AG04450 (cell line): Measurements from ENCODE around the gene TOP3B. TPM values are rescaled to one million over a fixed set of nuclear protein-coding genes. Genes with fewer than 3 reads are reported as not detected.

Source experiments
- CTCF ChIA-PET: fragments of 300-600, 350-600 bp; formaldehyde crosslinking; extraction: SDS; loops from one replicate; lab custom pipeline; 2022; ENCODE audit warnings: antibody characterized with exemption, inconsistent platforms; lab: Charles Lee
- POLR2A ChIA-PET: fragments of 350-600 bp; formaldehyde crosslinking; extraction: SDS; loops from one replicate; lab custom pipeline; 2021; ENCODE audit warnings: antibody characterized with exemption, inconsistent platforms; lab: Yijun Ruan, JAX
- DNase-seq: peaks from one replicate; pipeline ENCODE4 v3.0.0-alpha.2; 2011; ENCODE audit warnings: low read depth, low spot score
- H3K27ac ChIP-seq: one replicate; pipeline ENCODE4 v1.5.1; 2012; ENCODE audit warnings: low read depth, low read length, control low read depth
- H3K27me3 ChIP-seq: one replicate; pipeline ENCODE4 v1.6.0; 2012; ENCODE audit warnings: low read length; ENCODE audit not compliant: control insufficient read depth, insufficient read depth
- H3K4me3 ChIP-seq: 2 replicates; pipeline ENCODE4 v1.5.1; 2011; ENCODE audit warnings: mild to moderate bottlenecking, low read depth, low read length, control low read depth
- H3K9me3 ChIP-seq: 2 replicates; pipeline ENCODE4 v1.5.1; 2012; ENCODE audit warnings: low read length; ENCODE audit not compliant: control insufficient read depth, insufficient read depth
- polyA plus RNA-seq: library from polyadenylated mRNA; depleted of rRNA; stranded (reverse); fragments of >200 nt; gene quantifications from 2 replicates; pipeline ENCODE4 v1.2.3, GENCODE V29; 2011
- TF ChIP-seq, protein P1 (sequence below): IDR thresholded peaks from 2 replicates; pipeline ENCODE4 v1.5.1; 2011; ENCODE audit warnings: low read depth, low read length, control low read depth, inconsistent platforms

Gene TOP3B
- polyA plus RNA-seq, 1 experiment: 10.3 TPM

DNA sequence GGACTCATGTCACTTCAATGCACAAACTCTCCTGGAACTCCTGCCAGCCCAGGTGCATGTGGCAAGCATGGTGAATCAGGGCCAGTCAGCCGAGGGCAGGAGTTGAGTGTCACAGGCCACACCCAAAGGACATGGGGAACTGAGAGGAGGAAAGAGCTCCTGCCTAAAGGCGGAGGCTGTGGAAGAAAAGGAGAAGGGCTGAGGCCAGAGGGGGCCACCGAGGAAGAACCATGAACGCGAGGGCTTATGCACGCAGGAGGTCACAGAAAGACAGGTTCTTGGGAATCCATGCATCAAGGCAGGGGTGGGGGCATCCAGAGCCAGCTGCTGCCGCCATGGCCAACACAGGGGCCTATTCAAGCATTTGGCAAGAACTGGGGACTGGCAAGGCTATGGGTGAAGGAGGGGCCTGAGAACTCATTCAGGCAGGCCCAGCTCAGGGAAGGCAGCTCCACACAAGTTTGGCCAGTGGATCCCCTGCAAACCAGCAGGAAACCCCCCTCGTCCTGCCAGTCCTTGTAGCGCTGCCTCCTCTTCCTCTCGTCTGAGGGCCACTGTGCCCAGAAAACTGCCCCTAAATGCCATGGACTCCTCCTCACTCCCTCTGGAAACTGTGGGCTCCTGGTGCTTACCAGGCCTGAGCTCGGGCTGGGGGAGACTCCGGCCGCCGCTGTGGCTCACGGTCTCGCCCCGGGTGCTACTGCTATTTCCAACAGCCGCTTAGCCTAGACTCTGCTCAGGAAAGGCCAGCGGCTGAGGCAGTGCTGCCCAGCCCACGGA lies 45.4 kb downstream of the TOP3B start:
- H3K27me3 ChIP-seq: no peaks in the 10 kb centered on the region
- ChIA-PET CTCF (interaction anchor here (0.5 to 4.8 kb wide), 13 partner anchors 10 to 298 kb away, joined by 3 to 32 read pairs (median 4); no protein-coding TSS in a partner anchor), POLR2A (interaction anchor here (0.6 to 0.8 kb wide), 2 partner anchors 202 to 239 kb away, joined by 5 to 7 read pairs; partner anchors contain the start of gene YPEL1)
- peak overlapping the region; percentile 97 for H3K27ac ChIP-seq
- peak overlapping the region; percentile 59 for H3K4me3 ChIP-seq
- TF ChIP-seq, protein P1, sequence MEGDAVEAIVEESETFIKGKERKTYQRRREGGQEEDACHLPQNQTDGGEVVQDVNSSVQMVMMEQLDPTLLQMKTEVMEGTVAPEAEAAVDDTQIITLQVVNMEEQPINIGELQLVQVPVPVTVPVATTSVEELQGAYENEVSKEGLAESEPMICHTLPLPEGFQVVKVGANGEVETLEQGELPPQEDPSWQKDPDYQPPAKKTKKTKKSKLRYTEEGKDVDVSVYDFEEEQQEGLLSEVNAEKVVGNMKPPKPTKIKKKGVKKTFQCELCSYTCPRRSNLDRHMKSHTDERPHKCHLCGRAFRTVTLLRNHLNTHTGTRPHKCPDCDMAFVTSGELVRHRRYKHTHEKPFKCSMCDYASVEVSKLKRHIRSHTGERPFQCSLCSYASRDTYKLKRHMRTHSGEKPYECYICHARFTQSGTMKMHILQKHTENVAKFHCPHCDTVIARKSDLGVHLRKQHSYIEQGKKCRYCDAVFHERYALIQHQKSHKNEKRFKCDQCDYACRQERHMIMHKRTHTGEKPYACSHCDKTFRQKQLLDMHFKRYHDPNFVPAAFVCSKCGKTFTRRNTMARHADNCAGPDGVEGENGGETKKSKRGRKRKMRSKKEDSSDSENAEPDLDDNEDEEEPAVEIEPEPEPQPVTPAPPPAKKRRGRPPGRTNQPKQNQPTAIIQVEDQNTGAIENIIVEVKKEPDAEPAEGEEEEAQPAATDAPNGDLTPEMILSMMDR: no peak
- no peaks in the 10 kb centered on the region for H3K9me3 ChIP-seq
- DNase-seq: no peak

- CTCF ChIA-PET: interaction anchor here (0.8 to 4.8 kb wide), 3 partner anchors 175 to 238 kb away, joined by 3 to 32 read pairs (median 8); no protein-coding TSS in a partner anchor
- H3K4me3 ChIP-seq: no peak overlapping the region
- no peaks in the 10 kb centered on the region for H3K27me3 ChIP-seq
- POLR2A ChIA-PET: no interaction called here
- TF ChIP-seq, protein P1: no peak
- DNase-seq: no peak
- no peaks in the 10 kb centered on the region for H3K9me3 ChIP-seq
- peak overlapping the region; percentile 21 for H3K27ac ChIP-seq
Measured at GRCh38 chr22:21936151-21936775, 46.3 kb downstream of the TOP3B start.

- TF ChIP-seq, protein P1: no peak
- DNase-seq: no peak
- CTCF ChIA-PET: no interaction called here
- POLR2A ChIA-PET: no interaction called here
- H3K27ac ChIP-seq: no peak overlapping the region
- H3K27me3 ChIP-seq: no peaks in the 10 kb centered on the region
- no peak overlapping the region for H3K4me3 ChIP-seq
- H3K9me3 ChIP-seq: no peaks in the 10 kb centered on the region
Measured at GRCh38 chr22:21933910-21934309, 48.7 kb downstream of the TOP3B start.

GRCh38 chr22:21933413-21933812 lies 49.2 kb downstream of the TOP3B start:
- POLR2A ChIA-PET: no interaction called here
- TF ChIP-seq, protein P1: no peak
- no peaks in the 10 kb centered on the region for H3K9me3 ChIP-seq
- no peak overlapping the region for H3K27ac ChIP-seq
- DNase-seq: no peak
- H3K4me3 ChIP-seq: no peak overlapping the region
- no peaks in the 10 kb centered on the region for H3K27me3 ChIP-seq
- CTCF ChIA-PET: no interaction called here

DNA sequence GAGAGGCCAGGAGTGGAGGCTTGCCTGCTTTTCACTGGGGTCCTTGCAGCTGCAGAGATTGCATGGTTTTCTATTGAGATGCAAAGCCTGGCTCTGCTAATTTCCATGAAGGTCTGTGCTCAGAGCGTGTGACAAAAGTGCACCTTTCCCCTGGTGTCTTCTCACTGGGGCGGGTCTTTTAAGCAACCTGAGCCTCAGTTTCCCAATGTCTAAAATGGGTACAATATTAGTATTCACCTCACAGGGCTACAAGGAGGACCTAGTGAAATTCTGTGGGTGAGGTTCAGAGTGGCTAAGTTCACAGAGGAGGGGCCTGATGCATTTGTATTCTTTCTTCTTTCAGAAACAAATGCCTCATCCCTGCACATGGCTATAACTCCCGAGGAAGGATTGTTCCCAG lies 50.2 kb downstream of the TOP3B start:
- Histone ChIP-seq H3K4me3 (no peak overlapping the region), H3K27ac (no peak overlapping the region), H3K9me3 (no peaks in the 10 kb centered on the region), H3K27me3 (no peaks in the 10 kb centered on the region)
- CTCF ChIA-PET: no interaction called here
- DNase-seq: no peak
- POLR2A ChIA-PET: no interaction called here
- TF ChIP-seq, protein P1: no peak
